Hematopoietic multipotent progenitor cell (in vitro differentiated cells): ENCODE results near the gene C16orf86. TPM values are rescaled to one million over a fixed set of nuclear protein-coding genes. Genes with fewer than 3 reads are reported as not detected.

Experiments
- total RNA-seq: library from RNA; depleted of rRNA; stranded (reverse); fragments of >200 nt; gene quantifications from one replicate; pipeline ENCODE4 v1.2.3, GENCODE V29; 2012

Gene C16orf86
- total RNA-seq, 1 donor: 15.9 TPM

Other genes starting within 250 kb of the C16orf86 start
- gene HSD11B2, start 235.7 kb upstream of the C16orf86 start, total RNA-seq: 0.27 TPM
- gene ATP6V0D1, start 185.7 kb upstream of the C16orf86 start, total RNA-seq: 153 TPM
- gene AGRP, start 183.3 kb upstream of the C16orf86 start, total RNA-seq: not detected
- 28.8 TPM for gene RIPOR1, start 138.0 kb upstream of the C16orf86 start, total RNA-seq
- gene CTCF, start 104.3 kb upstream of the C16orf86 start, total RNA-seq: 35.3 TPM
- 46.6 TPM for gene CARMIL2, start 21.7 kb upstream of the C16orf86 start, total RNA-seq
- 48.7 TPM for gene ACD, start 6.6 kb upstream of the C16orf86 start, total RNA-seq
- 10.0 TPM for gene PARD6A, start 5.9 kb upstream of the C16orf86 start, total RNA-seq
- gene ENKD1, start 64 bp upstream of the C16orf86 start, total RNA-seq: 20.7 TPM
- gene GFOD2, start 52.5 kb downstream of the C16orf86 start, total RNA-seq: 26.7 TPM
- 13.7 TPM for gene RANBP10, start 139.7 kb downstream of the C16orf86 start, total RNA-seq
- 0.54 TPM for gene TSNAXIP1, start 140.1 kb downstream of the C16orf86 start, total RNA-seq
- gene THAP11, start 175.5 kb downstream of the C16orf86 start, total RNA-seq: 71.6 TPM
- 146 TPM for gene NUTF2, start 180.1 kb downstream of the C16orf86 start, total RNA-seq
- 40.9 TPM for gene CENPT, start 180.9 kb downstream of the C16orf86 start, total RNA-seq
- gene EDC4, start 206.2 kb downstream of the C16orf86 start, total RNA-seq: 112 TPM
- 0.27 TPM for gene NRN1L, start 218.1 kb downstream of the C16orf86 start, total RNA-seq
- gene PSKH1, start 226.4 kb downstream of the C16orf86 start, total RNA-seq: 37.4 TPM